MV-4-11 (cell line): Measurements from ENCODE around the gene GIPC2.
"Not testable (repeated sequence)": the region's sequence is repeated elsewhere in the genome, so short reads cannot be mapped to it uniquely, and the experiment has no call there.

Source experiments
- DNase-seq: peaks from one replicate; lab custom pipeline; 2025; lab: John Stamatoyannopoulos, UW

Gene GIPC2

DNA sequence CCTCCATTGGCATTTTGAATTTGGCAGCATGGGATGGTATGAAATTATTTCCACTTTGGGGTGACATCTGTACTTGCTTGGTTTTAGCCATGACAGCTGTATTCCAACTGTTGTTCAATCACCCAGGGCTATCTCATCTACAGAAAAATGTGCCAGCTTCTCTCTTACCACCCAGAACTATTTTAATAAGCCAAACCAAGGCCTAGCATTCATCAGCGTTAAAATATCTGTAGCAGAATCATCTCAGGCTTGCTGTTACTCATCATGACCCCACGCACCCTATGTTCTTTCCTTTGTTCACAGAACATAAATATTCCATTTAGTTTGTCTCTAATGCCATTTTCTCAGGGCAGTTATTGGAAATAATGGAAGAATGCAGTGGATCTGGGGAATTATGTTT, 49.8 kb downstream of the GIPC2 start:
- no peak for DNase-seq

DNA sequence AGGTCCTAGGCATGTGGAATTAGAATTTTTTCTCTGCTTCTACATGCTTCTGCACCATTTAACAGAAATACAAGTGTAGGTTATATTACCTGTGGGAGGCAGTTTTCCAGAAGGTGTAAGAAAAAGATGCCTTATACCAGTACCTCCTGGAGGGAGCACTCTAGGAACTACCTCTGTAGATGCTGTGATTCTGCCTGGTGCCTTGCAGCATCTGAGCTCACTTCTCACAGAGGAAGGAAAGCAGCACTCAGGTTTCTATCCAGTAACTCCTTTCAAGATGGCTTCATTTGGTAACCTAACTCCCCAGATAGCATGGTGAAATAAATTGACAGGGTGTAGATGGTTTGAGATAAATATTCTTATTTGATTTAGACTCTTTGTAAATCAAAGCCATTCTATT, 50.3 kb downstream of the GIPC2 start:
- DNase-seq: no peak

DNA sequence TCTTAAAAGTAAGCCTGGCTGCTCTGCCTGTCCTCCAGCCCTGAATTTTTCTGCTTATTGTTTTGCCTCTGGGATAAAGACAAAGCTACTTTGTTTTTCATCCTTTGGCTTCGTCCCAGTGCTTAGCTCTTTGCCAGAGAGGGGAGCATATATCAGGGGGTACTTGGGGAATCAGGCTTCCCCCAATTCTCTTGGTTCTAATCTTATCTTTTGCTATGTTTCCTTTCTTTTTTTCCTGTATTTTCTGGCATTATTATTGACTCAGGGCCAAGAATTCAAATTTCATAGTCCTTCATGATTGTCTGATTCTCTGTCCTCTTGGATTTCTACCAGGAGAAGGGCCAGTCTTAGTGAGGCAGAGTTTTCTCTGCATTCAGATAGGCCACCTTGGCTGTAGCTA, 51.2 kb downstream of the GIPC2 start:
- DNase-seq: no peak

DNA sequence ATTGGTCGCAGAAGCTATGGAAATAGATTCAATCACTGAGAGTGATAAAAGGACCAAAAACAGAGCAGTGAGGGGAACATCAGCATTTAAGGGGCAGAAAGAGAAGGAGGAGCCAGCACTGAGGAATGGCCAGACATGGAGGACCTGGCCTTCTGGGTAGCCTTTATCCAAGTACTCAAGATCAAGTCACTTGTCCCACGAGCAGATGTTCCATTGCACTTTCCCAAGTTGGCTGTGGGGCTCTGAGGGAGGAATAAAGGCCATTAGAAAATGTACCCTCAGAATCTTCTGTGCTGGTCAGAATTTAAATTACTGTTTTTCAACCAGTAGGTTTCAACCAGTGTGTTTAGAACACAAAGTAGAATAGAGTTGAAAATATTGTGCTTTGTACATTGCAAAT, 55.3 kb downstream of the GIPC2 start:
- DNase-seq: no peak

DNA sequence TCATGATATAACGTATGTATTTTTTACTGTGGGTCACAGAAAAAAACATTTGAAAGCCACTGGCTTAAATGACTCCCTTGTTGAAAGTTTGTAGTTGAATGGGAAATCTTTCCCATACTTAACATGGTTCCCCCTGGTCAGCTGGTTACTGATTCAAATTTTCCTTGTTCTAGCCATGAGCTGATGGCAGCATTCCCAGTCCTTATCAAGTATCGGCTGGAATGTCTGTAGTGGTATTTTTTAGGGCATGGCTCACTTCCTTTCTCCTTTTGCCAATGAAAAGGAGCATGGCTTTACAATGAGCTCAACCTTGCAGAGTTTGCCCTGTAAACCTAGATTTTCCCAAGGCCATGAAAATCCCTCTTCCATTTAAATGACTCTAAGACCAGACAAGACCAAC, 55.7 kb downstream of the GIPC2 start:
- no peak for DNase-seq

DNA sequence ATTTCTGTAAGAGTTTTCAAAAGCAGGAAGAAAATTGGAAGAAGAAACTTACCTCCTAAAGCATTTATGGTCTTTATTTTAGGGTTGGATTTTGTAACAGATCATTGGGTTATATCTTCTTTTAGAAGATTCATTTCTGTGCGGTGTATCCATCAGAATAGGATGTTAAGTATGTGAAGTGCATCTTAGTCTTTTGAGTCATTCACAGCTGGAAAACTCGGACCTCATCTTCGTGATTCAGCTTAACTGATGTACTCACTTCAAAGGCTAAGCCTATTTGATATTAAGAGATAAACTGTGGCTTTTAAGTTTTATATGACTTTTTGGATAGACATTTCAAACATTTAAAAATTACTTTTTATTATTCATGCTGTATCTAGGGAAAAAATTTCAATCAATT, 56.3 kb downstream of the GIPC2 start:
- DNase-seq: no peak

DNA sequence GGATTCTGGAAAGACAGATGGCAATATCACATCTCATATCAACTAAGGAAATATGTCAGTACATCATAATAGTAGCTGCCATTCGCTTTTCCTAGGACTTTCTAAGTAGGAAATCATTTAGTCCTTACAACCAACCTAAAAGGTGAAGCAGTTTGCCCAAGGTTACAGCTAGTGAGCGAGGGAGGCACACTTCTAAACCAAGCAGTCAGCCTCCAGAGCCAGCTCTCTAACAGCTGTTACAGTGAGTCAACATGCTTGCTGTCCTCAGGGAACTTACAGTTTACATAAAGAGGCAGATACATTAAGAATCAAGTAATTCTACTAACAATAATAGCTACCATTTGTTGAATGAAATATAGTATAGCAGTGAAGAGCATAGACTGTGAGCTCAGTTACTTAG, 57.1 kb downstream of the GIPC2 start:
- no peak for DNase-seq

DNA sequence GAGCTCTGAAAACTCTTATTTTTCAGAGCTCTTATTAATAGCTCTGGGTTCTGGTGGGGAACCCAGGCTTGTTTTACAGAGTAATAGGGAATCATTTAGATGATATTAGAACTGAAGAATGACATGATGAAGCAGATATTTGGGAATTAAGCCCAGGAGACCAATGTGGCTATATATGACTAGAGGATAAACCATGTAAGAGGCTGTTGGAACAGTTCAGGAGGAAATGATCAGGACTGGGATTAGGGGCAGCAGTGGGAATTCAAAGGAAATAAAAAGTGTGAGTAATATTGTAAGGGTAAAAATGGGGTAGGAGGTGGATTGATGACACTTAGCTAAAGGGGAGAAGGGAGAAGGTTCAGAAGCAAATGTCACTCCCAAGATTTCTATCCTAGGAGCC, 58.6 kb downstream of the GIPC2 start:
- no peak for DNase-seq

DNA sequence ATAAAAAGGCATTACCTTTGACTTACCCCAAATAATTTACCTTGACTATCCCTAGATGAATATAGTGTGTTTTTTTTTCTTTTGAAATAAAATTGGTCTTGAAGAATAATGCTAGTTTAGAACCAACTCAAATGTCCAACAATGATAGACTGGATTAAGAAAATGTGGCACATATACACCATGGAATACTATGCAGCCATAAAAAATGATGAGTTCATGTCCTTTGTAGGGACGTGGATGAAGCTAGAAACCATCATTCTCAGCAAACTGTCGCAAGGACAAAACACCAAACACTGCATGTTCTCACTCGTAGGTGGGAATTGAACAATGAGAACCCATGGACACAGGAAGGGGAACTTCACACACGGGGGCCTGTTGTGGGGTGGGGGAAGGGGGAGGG, 63.9 kb downstream of the GIPC2 start:
- DNase-seq: not testable (repeated sequence)

DNA sequence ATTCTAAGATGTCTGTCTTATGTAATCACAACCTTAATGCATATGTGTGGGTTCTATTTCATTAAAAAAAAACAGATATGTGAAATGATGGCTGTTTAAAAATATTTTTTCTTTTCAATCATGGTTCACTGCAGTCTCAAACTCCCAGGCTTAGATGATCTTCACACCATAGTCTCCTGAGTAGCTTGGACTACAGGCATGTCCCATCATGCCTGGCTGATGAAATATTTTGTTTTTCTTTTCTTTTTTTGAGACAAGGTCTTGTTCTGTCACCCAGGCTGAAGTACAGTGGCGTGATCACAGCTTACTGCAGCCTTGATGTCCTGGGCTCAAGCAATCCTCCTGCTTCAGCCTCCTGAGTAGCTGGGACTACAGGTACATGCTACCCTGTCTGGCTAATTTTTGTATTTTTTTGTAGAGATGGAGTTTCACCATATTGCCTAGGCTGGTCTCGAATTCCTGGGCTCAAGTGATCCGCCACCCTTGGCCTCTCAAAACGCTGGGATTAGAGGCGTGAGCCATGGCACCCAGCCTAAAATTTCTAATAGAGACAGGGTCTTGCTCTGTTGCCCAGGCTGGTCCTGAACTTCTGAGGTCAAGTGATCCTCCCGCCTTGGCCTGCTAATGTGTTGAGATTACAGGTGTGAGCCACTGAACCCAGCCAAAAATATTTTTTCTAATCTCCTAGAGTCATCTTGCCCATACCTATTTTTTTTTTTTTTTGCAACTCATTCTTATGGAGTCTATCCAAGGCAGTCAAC, 67.6 kb downstream of the GIPC2 start:
- DNase-seq: no peak

DNA sequence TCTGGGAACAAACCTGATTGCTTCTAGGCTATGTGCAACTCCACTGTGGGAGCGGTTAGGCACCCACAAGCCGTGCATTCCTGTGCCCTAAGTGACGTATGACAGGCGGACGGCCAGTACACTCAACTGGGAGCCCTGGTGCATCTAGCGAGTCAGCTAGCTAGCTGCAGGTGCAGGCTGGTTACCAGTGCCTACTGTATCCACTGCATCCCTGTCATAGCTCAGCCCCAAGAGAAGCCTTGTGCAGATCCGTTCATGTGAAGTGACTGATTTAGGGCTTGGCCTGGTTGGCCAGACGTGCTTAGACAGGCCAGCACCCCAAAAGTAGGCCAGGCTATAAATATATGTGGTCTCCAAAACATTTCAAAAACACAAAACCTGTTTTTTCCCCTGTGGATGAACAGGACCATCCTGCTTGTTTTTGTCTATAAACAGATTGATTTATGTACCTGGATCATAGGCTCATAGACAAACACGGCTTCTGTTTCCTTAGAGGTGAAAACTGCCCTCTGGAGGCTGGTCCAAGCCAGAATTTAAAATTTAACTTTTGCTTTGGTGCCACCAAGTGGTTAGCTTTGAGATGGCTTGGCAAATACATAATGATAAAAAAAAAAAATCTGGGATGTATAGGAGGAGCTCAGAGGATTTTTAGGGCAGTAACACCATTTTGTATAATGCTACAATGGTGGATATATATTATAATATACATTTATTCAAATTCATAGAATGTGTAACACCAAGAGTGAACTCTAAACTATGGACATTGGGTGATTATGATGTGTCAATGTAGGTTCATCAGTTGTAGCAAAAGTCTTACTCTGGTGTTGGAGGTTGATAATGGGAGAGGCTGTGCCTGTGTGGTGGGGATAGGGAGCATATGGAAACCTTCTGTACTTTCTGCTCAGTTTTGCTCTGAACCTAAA, 68.5 kb downstream of the GIPC2 start:
- peak; percentile 53 for DNase-seq

DNA sequence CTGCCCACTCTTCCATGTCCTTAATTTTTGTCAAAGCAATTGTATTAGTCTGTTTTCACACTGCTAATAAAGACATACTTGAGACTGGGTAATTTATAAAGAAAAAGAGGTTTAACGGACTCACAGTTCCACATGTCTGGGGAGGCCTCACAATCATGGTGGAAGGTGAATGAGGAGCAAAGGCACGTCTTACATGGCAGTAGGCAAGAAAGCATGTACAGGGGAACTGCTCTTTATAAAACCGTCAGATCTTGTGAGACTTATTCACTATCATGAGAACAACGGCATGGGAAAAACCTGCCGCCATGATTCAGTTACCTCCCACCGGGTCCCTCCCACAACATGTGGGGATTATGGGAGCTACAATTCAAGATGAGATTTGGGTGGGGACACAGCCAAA, 74.7 kb downstream of the GIPC2 start:
- not testable (repeated sequence) for DNase-seq

DNA sequence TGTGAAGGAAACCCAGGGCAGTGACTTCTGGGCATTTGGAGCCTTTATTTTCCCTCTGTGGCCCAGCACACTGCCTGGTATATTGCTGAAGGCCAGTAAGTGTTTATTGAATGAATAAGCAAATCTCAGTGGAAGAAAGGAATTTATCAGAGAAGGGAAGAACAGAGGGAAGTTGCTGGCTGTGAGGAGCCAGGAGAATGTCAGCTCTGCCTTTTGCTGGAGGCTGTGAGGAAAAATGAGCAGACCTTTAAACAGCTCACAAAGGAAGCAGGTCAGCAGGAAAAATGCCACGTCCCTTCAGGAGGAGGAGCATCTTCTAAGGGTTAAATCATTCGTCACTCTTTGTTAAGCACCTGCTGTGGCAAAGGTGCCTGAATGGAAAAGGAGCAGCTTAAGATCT, 75.9 kb downstream of the GIPC2 start:
- DNase-seq: no peak

DNA sequence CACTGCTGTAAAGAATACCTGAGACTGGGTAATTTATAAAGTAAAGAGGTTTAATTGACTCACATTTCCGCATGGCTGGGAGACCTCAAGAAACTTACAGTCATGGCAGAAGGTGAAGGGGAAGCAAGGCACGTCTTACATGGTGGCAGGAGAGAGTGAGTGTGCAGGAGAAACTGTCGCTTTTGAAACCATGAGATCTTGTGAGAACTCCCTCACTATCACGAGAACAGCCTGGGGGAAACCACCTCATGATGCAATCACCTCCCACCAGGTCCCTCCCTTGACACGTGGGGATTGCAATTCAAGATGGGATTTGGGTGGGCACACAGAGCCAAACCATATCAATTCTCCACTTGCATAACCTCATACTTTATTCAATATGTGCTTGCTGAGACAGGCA, 76.6 kb downstream of the GIPC2 start:
- no peak for DNase-seq

DNA sequence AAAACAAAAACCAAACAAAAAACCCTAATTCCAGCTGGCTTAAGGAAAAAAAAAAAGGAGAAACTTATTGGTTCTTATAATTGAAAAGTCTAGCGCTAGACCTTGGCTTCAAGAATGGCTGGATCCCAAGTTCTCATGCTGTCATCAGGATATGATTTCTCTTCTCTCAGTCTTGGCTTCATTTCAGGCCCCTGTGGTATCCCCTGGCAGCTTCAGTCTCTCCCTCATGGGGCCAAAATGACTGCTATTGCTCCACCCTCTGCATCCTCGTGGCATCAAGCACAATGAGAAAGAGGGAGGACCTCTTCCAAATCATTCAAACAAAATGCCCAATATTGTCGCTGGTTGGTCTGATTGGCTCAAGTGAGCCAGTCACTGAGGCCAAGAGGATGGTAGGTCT, 80.7 kb downstream of the GIPC2 start:
- no peak for DNase-seq

DNA sequence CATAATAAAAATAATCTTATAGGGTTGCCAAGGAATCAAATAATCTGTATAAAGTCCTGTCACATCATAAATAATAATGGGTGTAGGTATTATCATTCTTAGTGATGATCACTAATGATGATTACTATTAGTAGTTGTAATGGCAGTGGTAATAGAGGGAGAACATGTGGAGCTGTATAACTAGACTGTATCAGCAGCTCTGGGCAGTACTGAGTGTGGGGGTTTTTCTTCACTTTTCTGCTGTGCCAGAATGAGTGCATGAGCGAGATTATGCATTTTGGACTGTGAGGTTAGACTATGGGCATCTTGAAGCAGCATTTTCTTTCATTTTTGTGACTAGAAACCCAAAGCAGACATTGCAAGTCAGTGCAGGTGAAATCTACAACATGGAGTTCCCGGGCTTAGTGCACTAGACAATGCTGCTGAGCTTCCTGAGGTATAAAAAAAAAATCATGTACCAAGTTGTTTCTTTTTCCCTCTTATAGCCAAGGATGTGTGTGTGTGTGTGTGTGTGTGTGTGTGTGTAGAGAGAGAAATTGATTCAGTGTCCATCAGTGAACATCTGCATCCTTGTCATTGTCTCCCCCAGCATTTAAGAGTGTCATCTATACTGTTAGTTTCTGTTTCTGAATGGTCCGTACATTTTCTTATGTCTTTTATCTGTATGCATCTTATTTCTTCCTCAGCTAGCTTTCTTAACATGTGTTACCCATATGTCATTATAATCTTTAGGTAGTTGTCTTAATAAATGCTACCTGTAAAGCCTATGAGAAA, 86.6 kb downstream of the GIPC2 start:
- no peak for DNase-seq

DNA sequence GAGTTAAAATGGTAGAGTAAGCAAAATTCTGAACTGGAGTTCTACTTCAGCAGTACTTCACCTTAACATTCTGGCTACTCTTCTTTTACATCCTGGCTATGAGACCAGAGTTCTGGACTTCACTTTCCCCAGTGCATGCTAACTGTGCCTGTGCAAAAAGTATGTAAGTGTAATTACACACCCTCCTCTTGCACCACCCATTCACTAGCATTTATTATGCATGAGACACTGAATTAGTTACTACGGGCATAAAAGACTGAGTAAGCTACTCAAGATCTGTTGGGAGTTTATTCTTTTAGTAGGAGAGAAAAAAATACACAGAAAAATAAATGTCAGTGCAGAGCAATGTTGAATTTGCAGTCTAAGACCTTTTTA, 87.2 kb downstream of the GIPC2 start:
- no peak for DNase-seq

DNA sequence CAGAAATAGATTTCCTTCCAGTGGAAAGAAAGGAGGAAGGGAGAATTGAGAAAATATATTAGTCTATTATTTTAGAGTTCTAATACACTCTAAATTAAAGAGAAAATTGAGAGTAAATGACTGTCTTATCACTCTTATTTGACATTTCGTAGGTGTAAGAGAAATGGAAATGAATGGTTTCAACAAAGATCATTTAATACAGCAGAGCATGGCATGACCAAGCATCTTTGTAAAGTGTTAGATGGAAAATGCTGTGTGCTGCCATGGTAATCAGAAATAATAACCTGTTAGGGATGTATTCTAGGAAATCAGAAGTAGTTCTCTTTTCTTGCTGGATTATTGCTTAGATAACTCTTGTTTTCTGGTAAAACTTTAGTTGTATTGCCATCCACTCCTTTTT, 90.9 kb downstream of the GIPC2 start:
- no peak for DNase-seq

DNA sequence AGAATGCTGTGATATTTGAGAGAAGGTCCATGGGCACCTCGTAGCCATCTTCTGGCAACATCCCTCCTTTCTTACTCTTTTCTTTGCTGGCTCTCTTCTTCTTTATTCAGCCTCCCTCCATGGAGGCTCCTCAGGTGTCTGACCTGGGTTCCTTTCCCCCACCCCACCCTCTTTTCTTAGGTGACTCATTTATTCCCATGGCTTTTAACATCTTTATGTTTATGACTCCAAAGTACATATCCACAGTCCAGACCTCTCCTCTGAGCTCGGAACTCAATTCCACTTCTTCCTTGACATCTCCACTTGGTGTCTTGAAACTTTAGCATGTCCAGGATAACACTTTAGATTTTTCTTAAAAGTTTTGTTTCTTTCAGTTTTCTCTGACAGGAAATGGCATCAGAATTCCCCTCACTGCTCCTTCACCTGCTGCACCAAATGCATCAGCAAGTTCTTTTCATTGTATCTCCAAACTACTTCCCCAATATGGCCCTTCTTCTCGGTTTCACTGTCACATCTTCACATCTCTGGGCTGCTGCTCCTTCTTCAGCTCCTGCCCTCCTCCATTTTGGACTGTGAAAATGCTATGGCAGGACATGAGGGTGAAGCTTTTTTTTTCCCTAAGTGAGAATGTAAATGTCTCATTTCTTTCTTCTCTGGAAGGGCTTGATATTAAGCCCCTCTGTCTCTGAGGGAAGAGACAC, 95.9 kb downstream of the GIPC2 start:
- DNase-seq: no peak

DNA sequence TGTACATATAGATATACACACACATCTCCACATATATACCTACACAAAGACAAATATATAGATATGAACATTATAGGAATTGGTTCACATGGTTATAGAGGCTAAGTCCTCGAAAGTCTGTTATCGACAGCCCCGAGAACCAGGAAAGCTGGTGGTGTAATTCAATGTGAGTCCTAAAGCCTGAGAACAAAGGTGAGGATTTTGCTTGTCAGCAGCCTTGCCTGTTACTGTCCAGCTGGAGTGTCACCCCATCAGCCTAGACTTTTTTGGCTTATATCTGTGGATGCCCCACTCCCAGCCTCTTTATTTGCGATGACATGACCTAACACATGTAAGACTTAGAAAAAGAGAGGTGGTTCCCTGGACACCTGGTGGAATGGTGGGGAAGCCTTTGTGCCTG, 97.0 kb downstream of the GIPC2 start:
- no peak for DNase-seq

DNA sequence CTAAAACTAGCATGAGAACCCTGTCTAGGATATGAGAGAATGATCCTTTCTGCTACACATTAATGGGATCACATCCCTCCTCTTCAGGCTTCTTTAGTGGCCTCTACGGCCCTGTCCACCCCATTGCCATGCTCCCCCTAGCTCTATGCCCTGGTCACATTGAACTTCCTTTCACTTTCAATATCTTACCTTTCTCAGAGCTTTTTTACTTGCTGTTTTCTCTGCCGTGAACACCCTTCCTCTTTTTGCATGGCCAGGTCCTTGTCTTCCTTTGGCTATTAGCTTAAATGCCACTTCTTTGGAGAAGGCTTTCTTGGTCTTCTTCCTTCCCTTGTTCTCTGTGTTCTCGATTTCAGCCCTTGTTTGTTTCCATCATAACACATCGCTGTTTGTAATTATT, 97.4 kb downstream of the GIPC2 start:
- no peak for DNase-seq

DNA sequence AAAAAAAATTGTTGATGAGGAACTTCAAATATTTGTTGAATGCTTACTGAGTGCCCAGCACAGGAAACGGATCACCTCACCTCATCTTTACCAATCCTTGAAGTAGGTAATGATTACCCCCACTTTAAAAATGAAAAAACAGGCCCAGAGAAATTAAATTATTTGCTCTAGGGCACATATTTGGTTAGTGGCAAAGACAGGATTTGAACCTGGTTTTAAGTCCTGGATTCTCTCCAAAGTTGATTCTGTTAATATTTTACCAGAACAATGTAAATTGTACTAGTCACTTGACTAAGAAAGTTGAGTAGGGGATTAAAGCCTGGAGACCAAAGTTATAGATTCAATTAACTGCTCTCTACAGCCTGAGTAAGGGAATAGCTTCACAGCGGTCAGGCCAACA, 97.9 kb downstream of the GIPC2 start:
- no peak for DNase-seq
